Choroid plexus epithelial cell (primary cell): ENCODE measurements around the gene OPHN1.

Source experiments
- DNase-seq: peaks from one replicate; pipeline ENCODE4 v3.0.0-alpha.2; 2010; ENCODE audit warnings: low read depth
- H3K4me3 ChIP-seq: 2 replicates; pipeline ENCODE4 v1.5.1; 2011; ENCODE audit warnings: low read depth, mild to moderate bottlenecking, control low read depth, low read length, moderate library complexity
- CTCF ChIP-seq: conservative IDR thresholded peaks from 2 replicates; pipeline ENCODE4 v1.5.1; 2011; ENCODE audit warnings: low read depth, mild to moderate bottlenecking, control low read depth, inconsistent platforms, low read length, moderate library complexity

Gene OPHN1

DNA sequence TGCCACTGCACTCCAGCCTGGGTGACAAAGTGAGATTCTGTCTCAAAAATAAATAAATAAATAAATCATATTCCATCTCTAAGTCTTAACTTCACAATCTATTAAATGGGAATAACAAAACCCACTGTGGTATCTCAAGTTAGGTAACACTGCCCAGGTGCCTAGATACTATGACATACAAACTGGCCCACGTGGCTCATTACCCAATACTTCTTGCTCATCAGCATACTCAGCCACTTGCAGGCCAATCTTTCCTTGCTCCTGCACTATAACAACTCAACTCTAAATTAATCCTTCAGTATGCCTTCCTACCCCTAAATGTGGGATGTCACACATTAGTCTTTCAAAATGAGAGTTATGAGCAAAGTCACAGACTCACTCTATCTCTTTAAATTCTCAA, 230.1 kb downstream of the OPHN1 start:
- no peak for TF ChIP-seq CTCF
- H3K4me3 ChIP-seq: no peak overlapping the region
- DNase-seq: no peak

GRCh38 chrX:68199062-68199848, 234.0 kb downstream of the OPHN1 start:
- H3K4me3 ChIP-seq: no peak overlapping the region
- DNase-seq: no peak
- TF ChIP-seq CTCF: no peak

DNA sequence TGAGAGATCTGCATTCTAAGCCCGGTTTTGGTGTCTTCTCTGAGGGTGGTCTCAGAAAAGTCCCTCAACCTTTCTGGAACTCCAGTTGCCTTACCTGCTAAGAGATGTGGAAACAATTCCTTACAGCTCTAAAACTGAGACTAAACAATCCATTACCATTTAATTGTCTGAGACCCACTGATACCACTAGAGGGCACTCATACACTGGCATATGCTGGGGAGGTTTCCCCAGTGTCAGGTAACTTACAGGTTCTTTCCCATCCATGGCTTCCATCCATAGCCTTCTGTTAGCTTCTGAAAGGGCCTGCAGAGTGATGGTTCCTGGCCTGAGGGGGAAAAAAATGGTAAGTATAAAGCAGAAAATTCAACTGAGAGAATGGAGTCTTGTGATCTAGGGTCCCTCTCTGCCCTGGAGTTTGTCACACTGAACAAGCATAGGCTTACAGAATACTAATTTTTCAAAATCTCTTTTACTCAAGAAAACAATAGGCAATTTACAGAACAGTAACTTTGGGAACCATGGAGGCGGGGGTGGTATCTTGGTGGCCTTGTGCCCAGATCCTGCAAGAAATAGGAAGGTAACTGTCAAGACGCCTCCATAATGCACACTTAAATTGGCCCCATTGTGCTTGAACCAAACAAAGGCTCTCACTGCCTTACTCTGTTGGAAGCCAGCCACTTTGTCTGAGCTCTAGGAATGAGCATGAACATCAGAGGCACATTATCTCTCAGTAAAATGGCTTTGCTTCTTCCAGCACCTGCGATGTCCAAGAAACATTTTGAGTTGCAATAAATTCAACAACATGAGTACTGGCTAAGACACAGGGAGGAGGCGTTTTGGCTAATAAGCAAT, 236.1 kb downstream of the OPHN1 start:
- peak; percentile 74 for TF ChIP-seq CTCF
- H3K4me3 ChIP-seq: no peak overlapping the region
- DNase-seq: peak; percentile 71

DNA sequence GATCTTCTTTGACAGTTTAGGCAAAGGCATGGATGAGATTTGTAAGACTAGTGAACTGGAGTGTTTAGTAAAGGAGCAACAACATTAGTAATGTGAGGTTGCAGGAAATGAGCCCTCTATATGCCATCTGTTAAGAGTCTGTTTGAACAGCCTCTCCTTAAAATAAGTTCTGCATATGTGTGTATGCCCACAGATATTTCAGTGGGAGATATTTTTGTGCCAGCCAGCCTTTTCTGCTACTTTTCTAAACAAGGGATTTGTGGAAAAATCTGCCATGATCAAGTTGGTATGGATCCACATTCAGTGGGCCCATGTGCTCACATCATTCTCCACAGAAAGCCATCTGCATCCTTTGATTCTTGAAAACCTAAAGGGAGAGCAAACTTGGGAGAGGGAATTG, 237.7 kb downstream of the OPHN1 start:
- no peak for TF ChIP-seq CTCF
- no peak overlapping the region for H3K4me3 ChIP-seq
- DNase-seq: no peak

DNA sequence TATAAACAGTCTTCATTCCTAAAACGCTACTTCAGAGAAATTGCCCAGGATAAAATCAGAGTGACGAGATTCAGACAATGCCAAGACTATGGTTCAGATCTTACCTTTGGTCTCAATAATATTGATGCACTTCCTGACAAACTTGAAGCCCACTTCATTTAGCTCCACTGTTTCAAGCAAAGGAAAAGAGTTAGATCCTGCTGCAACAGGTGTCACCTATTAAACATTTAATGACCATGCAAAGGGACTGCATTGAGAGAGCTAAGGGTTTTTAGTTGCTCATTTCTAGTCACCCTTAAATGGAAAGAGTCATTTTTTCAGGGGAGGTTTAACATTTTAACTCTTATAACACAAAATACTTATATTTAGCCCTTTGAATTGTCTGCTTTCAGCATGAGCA, 239.5 kb downstream of the OPHN1 start:
- no peak for DNase-seq
- TF ChIP-seq CTCF: no peak
- no peak overlapping the region for H3K4me3 ChIP-seq

DNA sequence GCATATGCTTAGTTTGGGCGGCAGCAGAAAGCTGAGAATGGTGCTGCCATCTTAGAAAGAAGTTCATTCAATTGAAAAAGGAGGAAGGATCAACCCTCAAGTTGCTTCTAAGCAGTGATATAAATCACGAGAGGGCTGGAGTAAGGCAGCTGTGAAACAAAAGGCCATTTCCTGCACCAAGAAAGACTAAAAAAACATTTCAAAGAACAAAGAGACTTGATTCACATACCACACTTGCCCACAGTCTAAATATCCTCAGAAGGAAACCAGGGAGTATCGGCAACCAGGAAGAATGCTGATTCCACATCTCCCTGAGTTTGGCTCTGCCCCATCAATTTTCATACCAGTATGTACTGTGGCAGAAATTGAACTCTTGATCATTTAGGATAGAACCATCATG, 240.1 kb downstream of the OPHN1 start:
- no peak for DNase-seq
- no peak for TF ChIP-seq CTCF
- no peak overlapping the region for H3K4me3 ChIP-seq
